H9 (cell line): ENCODE measurements around the gene LYSMD2. TPM values are rescaled to one million over a fixed set of nuclear protein-coding genes. Genes with fewer than 3 reads are reported as not detected.

ENCODE experiments used
- DNase-seq: peaks from one replicate; pipeline ENCODE4 v3.0.0-alpha.2; 2017
- H2AFZ ChIP-seq: one replicate; pipeline ENCODE4 v1.6.1; 2013; ENCODE audit warnings: mild to moderate bottlenecking, low read length, control low read depth, moderate library complexity
- H2AK5ac ChIP-seq: 2 replicates; pipeline ENCODE4 v1.6.1; 2013; ENCODE audit warnings: low read length, control low read depth, mixed read lengths; ENCODE audit not compliant: insufficient read length
- H2BK120ac ChIP-seq: one replicate; pipeline ENCODE4 v1.6.1; 2013; ENCODE audit warnings: low read depth, mild to moderate bottlenecking, low read length, control low read depth, inconsistent platforms; ENCODE audit not compliant: poor library complexity, severe bottlenecking
- H2BK12ac ChIP-seq: 2 replicates; pipeline ENCODE4 v1.6.1; 2013; ENCODE audit warnings: low read length, control low read depth, mixed read lengths, low read depth; ENCODE audit not compliant: insufficient read length
- H2BK15ac ChIP-seq: 2 replicates; pipeline ENCODE4 v1.6.1; 2013; ENCODE audit warnings: low read depth, low read length, control low read depth
- H2BK20ac ChIP-seq: one replicate; pipeline ENCODE4 v1.6.1; 2013; ENCODE audit warnings: low read depth, mild to moderate bottlenecking, low read length, control low read depth, inconsistent platforms; ENCODE audit not compliant: poor library complexity, severe bottlenecking
- H2BK5ac ChIP-seq: 2 replicates; pipeline ENCODE4 v1.6.1; 2013; ENCODE audit warnings: low read length, control low read depth, mixed read lengths; ENCODE audit not compliant: insufficient read length
- H3K14ac ChIP-seq: 2 replicates; pipeline ENCODE4 v1.6.1; 2013; ENCODE audit warnings: low read length, control low read depth; ENCODE audit not compliant: insufficient read depth
- H3K18ac ChIP-seq: 2 replicates; pipeline ENCODE4 v1.6.1; 2013; ENCODE audit warnings: low read depth, mild to moderate bottlenecking, mixed read lengths, low read length, control low read depth; ENCODE audit not compliant: insufficient read length
- H3K23ac ChIP-seq: 2 replicates; pipeline ENCODE4 v1.6.1; 2013; ENCODE audit warnings: low read length, control low read depth, mixed read lengths, low read depth; ENCODE audit not compliant: insufficient read length
- H3K23me2 ChIP-seq: 2 replicates; pipeline ENCODE4 v1.6.1; 2013; ENCODE audit warnings: low read depth, mild to moderate bottlenecking, mixed read lengths, low read length, control low read depth; ENCODE audit not compliant: insufficient read length, poor library complexity, severe bottlenecking
- H3K27ac ChIP-seq: 2 replicates; pipeline ENCODE4 v1.5.1; 2013; ENCODE audit warnings: low read length, control low read depth, mixed read lengths, low read depth; ENCODE audit not compliant: insufficient read length
- H3K27me3 ChIP-seq: 2 replicates; pipeline ENCODE4 v1.6.1; 2013; ENCODE audit warnings: low read length, control low read depth, inconsistent platforms; ENCODE audit not compliant: insufficient read depth
- H3K4ac ChIP-seq: 2 replicates; pipeline ENCODE4 v1.6.1; 2013; ENCODE audit warnings: low read depth, mild to moderate bottlenecking, control low read depth, inconsistent platforms, low read length, moderate library complexity
- H3K4me1 ChIP-seq: 2 replicates; pipeline ENCODE4 v1.6.1; 2013; ENCODE audit warnings: low read length, control low read depth, inconsistent platforms; ENCODE audit not compliant: insufficient read depth
- H3K4me2 ChIP-seq: 2 replicates; pipeline ENCODE4 v1.6.1; 2013; ENCODE audit warnings: low read length, control low read depth, mixed read lengths; ENCODE audit not compliant: insufficient read length, insufficient read depth
- H3K56ac ChIP-seq: 2 replicates; pipeline ENCODE4 v1.6.1; 2013; ENCODE audit warnings: low read depth, mild to moderate bottlenecking, mixed read lengths, low read length, control low read depth; ENCODE audit not compliant: insufficient read length
- H3K79me1 ChIP-seq: 2 replicates; pipeline ENCODE4 v1.6.1; 2013; ENCODE audit warnings: low read depth, mild to moderate bottlenecking, moderate library complexity, low read length, control low read depth, inconsistent platforms; ENCODE audit not compliant: insufficient read depth, poor library complexity, severe bottlenecking
- H3K79me2 ChIP-seq: 2 replicates; pipeline ENCODE4 v1.6.1; 2013; ENCODE audit warnings: low read length, control low read depth, inconsistent platforms; ENCODE audit not compliant: insufficient read depth
- H3K9ac ChIP-seq: 2 replicates; pipeline ENCODE4 v1.6.1; 2013; ENCODE audit warnings: low read length, control low read depth, mixed read lengths; ENCODE audit not compliant: insufficient read length; ENCODE audit errors: extremely low read depth
- H3K9me3 ChIP-seq: one replicate; pipeline ENCODE4 v1.6.1; 2013; ENCODE audit warnings: low read depth, low read length, inconsistent platforms; ENCODE audit not compliant: control insufficient read depth
- H3T11ph ChIP-seq: one replicate; pipeline ENCODE4 v1.6.1; 2013; ENCODE audit warnings: mild to moderate bottlenecking, low read length, control low read depth, inconsistent platforms
- H4K20me1 ChIP-seq: one replicate; pipeline ENCODE4 v1.6.1; 2013; ENCODE audit not compliant: control insufficient read depth, insufficient read length, insufficient read depth
- H4K5ac ChIP-seq: 2 replicates; pipeline ENCODE4 v1.6.1; 2013; ENCODE audit warnings: low read depth, mild to moderate bottlenecking, mixed read lengths, low read length, control low read depth; ENCODE audit not compliant: insufficient read length
- H4K8ac ChIP-seq: replicated peaks from 2 replicates; pipeline ENCODE4 v1.6.1; 2013; ENCODE audit warnings: low read length, control low read depth, mixed read lengths, low read depth; ENCODE audit not compliant: insufficient read length
- H4K91ac ChIP-seq: 2 replicates; pipeline ENCODE4 v1.6.1; 2013; ENCODE audit warnings: low read depth, mild to moderate bottlenecking, moderate library complexity, mixed read lengths, low read length, control low read depth; ENCODE audit not compliant: insufficient read length
- H3K27ac Mint-ChIP-seq, 3 experiments: 2 replicates in 2 of 3; 3 replicates in 1 of 3; pipeline ENCODE4 v1.8.0; 2020 to 2021; ENCODE audit warnings: mixed read lengths in 3 of 3, mild to moderate bottlenecking in 1 of 3, moderate library complexity in 1 of 3
- H3K27me3 Mint-ChIP-seq: 2 replicates; pipeline ENCODE4 v1.8.0; 2021; ENCODE audit warnings: low read depth, mild to moderate bottlenecking, moderate library complexity, mixed read lengths
- H3K36me3 Mint-ChIP-seq, 3 experiments: 2 replicates in 2 of 3; 3 replicates in 1 of 3; pipeline ENCODE4 v1.8.0; 2020 to 2021; ENCODE audit warnings: low read depth in 3 of 3, mixed read lengths in 3 of 3; ENCODE audit not compliant: insufficient read depth in 1 of 3
- H3K4me1 Mint-ChIP-seq, 2 experiments: 2 replicates each; pipeline ENCODE4 v1.8.0; 2020; ENCODE audit warnings: mixed read lengths in 2 of 2
- H3K4me3 Mint-ChIP-seq, 2 experiments: 2 replicates in 1 of 2; 3 replicates in 1 of 2; pipeline ENCODE4 v1.8.0; 2020 to 2021; ENCODE audit warnings: mild to moderate bottlenecking in 2 of 2, mixed read lengths in 2 of 2, moderate library complexity in 1 of 2
- H3K9me3 Mint-ChIP-seq, 2 experiments: 2 replicates in 1 of 2; 3 replicates in 1 of 2; pipeline ENCODE4 v1.8.0; 2020; ENCODE audit warnings: mild to moderate bottlenecking in 2 of 2, mixed read lengths in 2 of 2, moderate library complexity in 1 of 2
- WGBS: extraction: QIAGEN DNeasy Blood & Tissue Kit; methylation state at CpG from one replicate; pipeline ENCODE4 v1.1.7; 2013; ENCODE audit warnings: missing lambda C conversion rate, low lambda C conversion rate, mixed read lengths; ENCODE audit not compliant: insufficient read length; ENCODE audit errors: extremely low coverage; 5-methylcytosine and 5-hydroxymethylcytosine counted together
- total RNA-seq: library from RNA; stranded (reverse); gene quantifications from 2 replicates; pipeline ENCODE4 v1.2.1, GENCODE V29; 2021
- TF ChIP-seq, protein P1 (sequence below): fragments of 200-600 bp; sonication (generic); conservative IDR thresholded peaks from 3 replicates; pipeline ENCODE4 v1.8.0; 2021; ENCODE audit warnings: antibody characterized with exemption, mild to moderate bottlenecking

LYSMD2 gene
- total RNA-seq, 1 experiment from 2014 or later = 3.9 TPM

DNA sequence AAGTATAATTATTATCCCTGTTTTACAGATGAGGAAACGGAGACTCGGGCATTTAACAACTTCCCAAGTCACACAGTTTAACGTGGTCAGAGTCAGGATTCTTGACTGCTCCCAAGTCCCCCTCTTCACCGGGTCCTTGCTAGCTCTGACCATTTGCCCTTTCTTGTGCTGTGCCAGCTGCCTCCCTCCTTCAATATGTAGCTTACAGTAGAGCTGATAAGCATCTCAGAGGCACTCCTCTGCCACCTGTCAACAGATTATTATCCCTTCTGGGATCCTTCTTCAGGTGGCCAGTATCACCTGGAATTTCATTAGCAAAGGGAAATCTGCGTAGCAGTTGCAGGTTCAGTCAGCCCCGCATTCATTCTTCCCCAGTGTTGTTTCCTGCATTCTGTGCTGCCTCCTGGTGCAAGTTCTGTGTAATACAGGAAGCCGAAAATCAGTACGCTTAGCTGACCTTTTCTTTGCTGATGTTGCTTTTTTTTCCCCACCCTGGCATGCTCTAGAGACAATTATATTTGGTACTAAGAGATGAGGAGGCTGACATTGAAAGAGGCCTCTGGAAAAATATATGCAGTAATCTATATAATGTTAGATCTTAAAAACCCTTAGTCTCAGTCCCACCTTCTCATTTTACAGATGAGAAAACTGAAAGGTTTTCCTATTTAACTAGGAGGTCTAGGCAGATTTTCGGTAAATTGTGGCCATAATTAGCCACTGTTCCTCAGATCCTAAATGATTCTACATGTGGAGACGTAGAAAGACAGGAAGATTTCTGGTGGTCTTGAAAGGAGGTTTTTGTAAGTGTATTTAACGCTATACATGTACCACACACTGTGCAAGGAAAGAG lies 38.7 kb upstream of the LYSMD2 start:
- H3T11ph ChIP-seq = no peak overlapping the region
- H3K14ac ChIP-seq = no peak overlapping the region
- peak; percentile 74 for DNase-seq
- no peaks in the 10 kb centered on the region for H3K9me3 Mint-ChIP-seq
- H3K23ac ChIP-seq = no peak overlapping the region
- H2BK20ac ChIP-seq = no peak overlapping the region
- H2BK12ac ChIP-seq = no peak overlapping the region
- no CpG with 5 or more reads among the region's 11 CpGs for WGBS
- no peaks in the 10 kb centered on the region for H3K79me1 ChIP-seq
- H3K79me2 ChIP-seq = no peaks in the 10 kb centered on the region
- H3K4me2 ChIP-seq = no peak overlapping the region
- H3K27me3 Mint-ChIP-seq = no peaks in the 10 kb centered on the region
- no peaks in the 10 kb centered on the region for H3K36me3 Mint-ChIP-seq
- no peaks in the 10 kb centered on the region for H3K23me2 ChIP-seq
- H3K18ac ChIP-seq = no peak overlapping the region
- no peak overlapping the region for H2AFZ ChIP-seq
- H3K4ac ChIP-seq = no peak overlapping the region
- no peak overlapping the region for H4K91ac ChIP-seq
- no peak overlapping the region for H2AK5ac ChIP-seq
- H2BK5ac ChIP-seq = no peak overlapping the region
- H3K27ac ChIP-seq = no peak overlapping the region
- H3K4me3 Mint-ChIP-seq = no peak overlapping the region
- H3K4me1 Mint-ChIP-seq = peaks cover 3 to 5% of the 10 kb centered on the region in 2 experiments
- H2BK15ac ChIP-seq = no peak overlapping the region
- no peaks in the 10 kb centered on the region for H3K4me1 ChIP-seq
- H3K56ac ChIP-seq = no peak overlapping the region
- no peak overlapping the region; a peak in 1 of 7 replicates for H3K27ac Mint-ChIP-seq
- no peak overlapping the region for H4K5ac ChIP-seq
- H3K9me3 ChIP-seq = no peaks in the 10 kb centered on the region
- no peaks in the 10 kb centered on the region for H3K27me3 ChIP-seq
- no peak overlapping the region for H3K9ac ChIP-seq
- H4K8ac ChIP-seq = no peak overlapping the region
- H2BK120ac ChIP-seq = no peak overlapping the region
- TF ChIP-seq, protein P1, sequence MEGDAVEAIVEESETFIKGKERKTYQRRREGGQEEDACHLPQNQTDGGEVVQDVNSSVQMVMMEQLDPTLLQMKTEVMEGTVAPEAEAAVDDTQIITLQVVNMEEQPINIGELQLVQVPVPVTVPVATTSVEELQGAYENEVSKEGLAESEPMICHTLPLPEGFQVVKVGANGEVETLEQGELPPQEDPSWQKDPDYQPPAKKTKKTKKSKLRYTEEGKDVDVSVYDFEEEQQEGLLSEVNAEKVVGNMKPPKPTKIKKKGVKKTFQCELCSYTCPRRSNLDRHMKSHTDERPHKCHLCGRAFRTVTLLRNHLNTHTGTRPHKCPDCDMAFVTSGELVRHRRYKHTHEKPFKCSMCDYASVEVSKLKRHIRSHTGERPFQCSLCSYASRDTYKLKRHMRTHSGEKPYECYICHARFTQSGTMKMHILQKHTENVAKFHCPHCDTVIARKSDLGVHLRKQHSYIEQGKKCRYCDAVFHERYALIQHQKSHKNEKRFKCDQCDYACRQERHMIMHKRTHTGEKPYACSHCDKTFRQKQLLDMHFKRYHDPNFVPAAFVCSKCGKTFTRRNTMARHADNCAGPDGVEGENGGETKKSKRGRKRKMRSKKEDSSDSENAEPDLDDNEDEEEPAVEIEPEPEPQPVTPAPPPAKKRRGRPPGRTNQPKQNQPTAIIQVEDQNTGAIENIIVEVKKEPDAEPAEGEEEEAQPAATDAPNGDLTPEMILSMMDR = peak; percentile 85
- no peaks in the 10 kb centered on the region for H4K20me1 ChIP-seq
